T-helper 1 cell treated with Interleukin-12 subunit alpha and Interleukin-12 subunit beta and Interleukin-4 antibody, amounts not matched to agents 30 ng/mL and 1 ng/mL, for 36 hours (primary cell): ENCODE data around the gene CNPY2. TPM values are rescaled to one million over a fixed set of nuclear protein-coding genes. Genes with fewer than 3 reads are reported as not detected.
"Not testable (repeated sequence)": the region's sequence is repeated elsewhere in the genome, so short reads cannot be mapped to it uniquely, and the experiment has no call there.

Experiments used
- intact Hi-C: fragments of 100-400 bp; cut with micrococcal nuclease; formaldehyde crosslinking; loops from one replicate; pipeline ENCODE4 v1.15.1; 2024
- total RNA-seq: library from RNA; stranded (reverse); gene quantifications from 2 replicates; pipeline ENCODE4 v1.2.3, GENCODE V29; 2022

Gene CNPY2
- total RNA-seq, 1 donor from 2014 or later = 153 TPM

GRCh38 chr12:56299853-56300643 lies 15.7 kb downstream of the CNPY2 start, which contains the start of gene CS:
TSS of gene CS (minus strand) at chr12:56300330. CDS start at chr12:56300201, 129 bp downstream.
- intact Hi-C loops = loop anchor here (1.0 to 2.0 kb wide), 18 partner anchors 9 to 471 kb away; partner anchors contain the start of genes ANKRD52, COQ10A, DNAJC14 and IL23A

GRCh38 chr12:56299308-56299852 lies 16.4 kb downstream of the CNPY2 start:
- intact Hi-C loops = loop anchor here (1.0 kb wide), 1 partner anchor 8 kb away; no protein-coding TSS in a partner anchor

- intact Hi-C loops = loop anchor here (1.0 kb wide), 1 partner anchor 8 kb away; no protein-coding TSS in a partner anchor
These were observed 17.0 kb downstream of the CNPY2 start for GRCh38 chr12:56298828-56299227.

GRCh38 chr12:56297400-56297799 lies 18.4 kb downstream of the CNPY2 start:
- intact Hi-C loops = no loop called here

- intact Hi-C loops = no loop called here
These were observed 19.5 kb downstream of the CNPY2 start for GRCh38 chr12:56296295-56296694.

- intact Hi-C loops = no loop called here
These were observed 22.0 kb downstream of the CNPY2 start for GRCh38 chr12:56293795-56294194.

GRCh38 chr12:56288705-56289387 lies 26.9 kb downstream of the CNPY2 start:
- intact Hi-C loops = no loop called here

GRCh38 chr12:56286044-56286830 lies 29.6 kb downstream of the CNPY2 start:
- intact Hi-C loops = no loop called here

GRCh38 chr12:56284263-56284662 lies 31.5 kb downstream of the CNPY2 start:
- intact Hi-C loops = not testable (repeated sequence)

GRCh38 chr12:56282579-56282978 lies 33.2 kb downstream of the CNPY2 start:
- intact Hi-C loops = no loop called here

- intact Hi-C loops = no loop called here
These were observed 33.8 kb downstream of the CNPY2 start for GRCh38 chr12:56282030-56282429.

- intact Hi-C loops = no loop called here
These were observed 34.9 kb downstream of the CNPY2 start for GRCh38 chr12:56280849-56281248.

- intact Hi-C loops = no loop called here
These were observed 36.9 kb downstream of the CNPY2 start for GRCh38 chr12:56278905-56279304.

GRCh38 chr12:56274299-56274698 lies 41.5 kb downstream of the CNPY2 start:
- intact Hi-C loops = no loop called here

GRCh38 chr12:56272468-56272867 lies 43.3 kb downstream of the CNPY2 start:
- intact Hi-C loops = not testable (repeated sequence)

GRCh38 chr12:56271031-56271430 lies 44.8 kb downstream of the CNPY2 start:
- intact Hi-C loops = no loop called here

GRCh38 chr12:56267443-56268071 lies 48.2 kb downstream of the CNPY2 start:
- intact Hi-C loops = loop anchor here (1.0 to 2.0 kb wide), 5 partner anchors 71 to 201 kb away; partner anchors contain the start of genes IL23A and SPRYD4

GRCh38 chr12:56266693-56267442 lies 48.9 kb downstream of the CNPY2 start, which contains the start of gene COQ10A:
TSS of gene COQ10A (plus strand) at chr12:56266942. CDS start at chr12:56267119, 177 bp downstream.
- intact Hi-C loops = loop anchor here (1.0 to 2.0 kb wide), 12 partner anchors 9 to 294 kb away; partner anchors contain the start of genes ANKRD52, CS, IL23A and NABP2

- intact Hi-C loops = loop anchor here (1.0 to 2.0 kb wide), 10 partner anchors 8 to 293 kb away; partner anchors contain the start of genes ANKRD52, CS, IL23A and NABP2
These were observed 49.6 kb downstream of the CNPY2 start for GRCh38 chr12:56266068-56266692.
